ENCODE data around the gene CLDN6. TPM values are rescaled to one million over a fixed set of nuclear protein-coding genes. Genes with fewer than 3 reads are reported as not detected.

Gene CLDN6
- total and polyA plus RNA-seq, 8 donors = not detected

DNA sequence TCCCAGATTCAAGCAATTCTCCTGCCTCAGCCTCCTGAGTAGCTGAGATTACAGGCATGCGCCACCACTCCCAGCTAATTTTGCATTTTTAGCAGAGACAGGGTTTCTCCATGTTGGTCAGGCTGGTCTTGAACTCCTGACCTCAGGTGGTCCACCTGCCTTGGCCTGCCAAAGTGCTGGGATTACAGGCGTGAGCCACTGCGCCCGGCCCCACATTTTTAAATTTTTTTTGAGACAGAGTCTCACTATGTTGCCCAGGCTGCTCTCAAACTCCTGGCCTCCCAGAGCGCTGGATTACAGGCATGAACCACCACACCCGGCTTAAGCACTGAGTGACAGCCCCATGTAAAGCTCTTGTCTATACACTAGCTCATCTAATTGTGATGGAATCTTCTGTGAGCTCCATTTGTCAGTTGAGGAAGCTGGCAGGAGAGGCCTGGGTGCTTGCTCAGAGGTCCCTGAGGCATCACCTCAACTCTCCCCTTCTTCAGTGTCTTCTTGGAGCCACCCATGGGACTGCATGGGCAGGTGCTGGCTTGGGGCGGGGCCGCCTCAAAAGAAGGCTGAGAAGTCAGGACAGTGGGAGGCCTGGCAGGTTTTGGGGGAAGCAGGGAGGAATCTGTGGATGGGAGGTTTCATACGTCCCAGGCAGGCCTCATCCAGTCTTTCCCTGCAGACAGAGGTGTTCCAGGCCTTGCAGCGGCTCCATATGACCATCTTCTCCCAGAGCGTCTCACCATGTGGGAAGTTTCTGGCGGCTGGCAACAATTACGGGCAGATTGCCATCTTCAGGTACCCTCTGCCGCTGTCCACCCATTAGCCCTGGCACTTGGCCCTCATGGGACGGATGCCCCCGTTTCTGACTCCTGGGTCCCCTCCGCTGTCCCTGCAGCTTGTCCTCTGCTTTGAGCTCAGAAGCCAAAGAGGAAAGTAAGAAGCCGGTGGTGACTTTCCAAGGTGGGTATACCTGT is 7.3 kb upstream of the CLDN6 start:
- Histone ChIP-seq H3K27ac (no peak overlapping the region), H3K9me3 (no peaks in the 10 kb centered on the region), H3K27me3 (peaks cover 1 to 21% (median 12%) of the 10 kb centered on the region in 3 donors), H3K36me3 (peaks cover 14 to 35% (median 23%) of the 10 kb centered on the region in 4 donors), H3K4me3 (peak overlapping the region in 1 of 4 donors; percentile 70), H3K4me1 (peaks cover 44 to 80% (median 73%) of the 10 kb centered on the region in 4 donors)
- WGBS, 5 donors = 91 to 96% (median 93%) methylated on average over 17 to 18 of the region's 18 CpGs
- intact Hi-C loops (cut with DNase I; ENCODE audit: low total_unique reads) = no loop called here
- TF ChIP-seq EP300 (IDR thresholded peaks at IDR 0.05) (no peak), CTCF (IDR thresholded peaks at IDR 0.05) (no peak), POLR2A (IDR thresholded peaks at IDR 0.05) (no peak), POLR2AphosphoS5 (IDR thresholded peaks at IDR 0.05) (no peak)
- DNase-seq = no peak

DNA sequence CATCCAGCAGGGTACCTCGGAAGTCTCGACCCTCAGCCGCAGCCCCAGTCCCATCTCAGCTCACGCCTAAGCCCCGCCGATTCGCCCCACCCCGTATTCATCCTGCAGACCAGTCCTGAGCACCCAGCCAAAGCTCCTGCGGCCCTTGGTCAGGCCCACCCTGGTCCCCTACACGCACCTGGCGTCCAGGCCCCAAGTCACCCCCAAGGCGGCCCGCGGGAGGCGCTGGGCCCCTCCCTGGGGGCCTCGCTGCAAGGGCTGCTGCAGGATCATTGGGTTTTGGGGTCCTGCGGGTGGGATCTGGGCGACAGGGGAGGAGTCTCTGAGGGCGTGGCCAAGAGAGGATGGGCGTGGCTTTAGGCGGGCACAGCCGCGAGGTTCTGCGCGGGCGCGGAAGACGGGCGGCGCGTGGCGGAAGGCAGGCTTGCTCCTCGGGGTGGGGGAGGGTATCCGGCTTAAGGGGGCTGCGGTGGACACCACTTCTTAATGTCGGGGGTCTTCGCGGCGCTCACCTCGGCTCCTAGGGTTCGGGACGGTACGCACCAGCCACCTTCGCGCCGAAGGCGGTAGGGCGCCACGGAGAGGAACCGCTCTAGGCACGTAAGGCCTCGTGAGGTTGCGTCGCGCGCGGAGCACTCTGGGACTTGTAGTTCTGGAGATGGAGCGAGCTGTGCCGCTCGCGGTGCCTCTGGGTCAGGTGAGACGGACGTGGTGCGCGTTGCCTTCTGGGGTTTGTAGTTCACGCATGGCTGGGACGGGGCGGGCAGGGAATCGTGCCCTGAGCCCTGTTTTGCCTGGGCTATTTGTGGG is 5.9 kb upstream of the CLDN6 start, which contains the start of the genes HCFC1R1 and THOC6:
TSS of gene HCFC1R1 (minus strand) at position 274 of the 810 bp plus-strand sequence. CDS start at position 273, 1 bp downstream.
TSS of gene THOC6 (plus strand) at position 367 of the 810 bp plus-strand sequence. CDS start at position 659, 292 bp downstream.
- H3K9me3 ChIP-seq = no peaks in the 10 kb centered on the region
- H3K27me3 ChIP-seq = peaks cover 0 to 13% (median 2%) of the 10 kb centered on the region in 3 donors
- peaks cover 14 to 24% (median 20%) of the 10 kb centered on the region in 4 donors for H3K36me3 ChIP-seq
- DNase-seq = peak; percentile 98 to 99
- TF ChIP-seq POLR2A (IDR thresholded peaks at IDR 0.05) (peak in 1 of 4 donors; percentile 53), POLR2AphosphoS5 (IDR thresholded peaks at IDR 0.05) (peak; percentile 80 to 98 (median 87)), EP300 (IDR thresholded peaks at IDR 0.05) (no peak)
- peaks cover 48 to 79% (median 76%) of the 10 kb centered on the region in 4 donors for H3K4me1 ChIP-seq
- peak within 1 kb of the TSS; percentile 89 to 99 (median 98) for H3K27ac ChIP-seq
- intact Hi-C loops (cut with DNase I; ENCODE audit: low total_unique reads) = no loop called here
- peak within 1 kb of the TSS; percentile 54 to 85 (median 72) for H3K4me3 ChIP-seq
- WGBS, 5 donors = 0 to 2% (median 0%) methylated on average over 33 to 69 of the region's 69 CpGs

- Histone ChIP-seq H3K9me3 (no peaks in the 10 kb centered on the region), H3K4me1 (peaks cover 44 to 79% (median 76%) of the 10 kb centered on the region in 4 donors), H3K36me3 (peaks cover 14 to 24% (median 19%) of the 10 kb centered on the region in 4 donors), H3K27ac (peak overlapping the region; percentile 89 to 99 (median 98)), H3K4me3 (peak overlapping the region; percentile 54 to 85 (median 72)), H3K27me3 (peaks cover 0 to 13% (median 7%) of the 10 kb centered on the region in 3 donors)
- peak in 1 of 2 donors; percentile 77 for DNase-seq
- WGBS, 5 donors = 4 to 31% (median 23%) methylated on average over 4 to 6 of the region's 6 CpGs
- TF ChIP-seq POLR2A (IDR thresholded peaks at IDR 0.05) (no peak), CTCF (IDR thresholded peaks at IDR 0.05) (no peak), POLR2AphosphoS5 (IDR thresholded peaks at IDR 0.05) (no peak), EP300 (IDR thresholded peaks at IDR 0.05) (no peak)
- intact Hi-C loops (cut with DNase I; ENCODE audit: low total_unique reads) = no loop called here
Observed at GRCh38 chr16:3023415-3023668, 5.4 kb upstream of the CLDN6 start.

DNA sequence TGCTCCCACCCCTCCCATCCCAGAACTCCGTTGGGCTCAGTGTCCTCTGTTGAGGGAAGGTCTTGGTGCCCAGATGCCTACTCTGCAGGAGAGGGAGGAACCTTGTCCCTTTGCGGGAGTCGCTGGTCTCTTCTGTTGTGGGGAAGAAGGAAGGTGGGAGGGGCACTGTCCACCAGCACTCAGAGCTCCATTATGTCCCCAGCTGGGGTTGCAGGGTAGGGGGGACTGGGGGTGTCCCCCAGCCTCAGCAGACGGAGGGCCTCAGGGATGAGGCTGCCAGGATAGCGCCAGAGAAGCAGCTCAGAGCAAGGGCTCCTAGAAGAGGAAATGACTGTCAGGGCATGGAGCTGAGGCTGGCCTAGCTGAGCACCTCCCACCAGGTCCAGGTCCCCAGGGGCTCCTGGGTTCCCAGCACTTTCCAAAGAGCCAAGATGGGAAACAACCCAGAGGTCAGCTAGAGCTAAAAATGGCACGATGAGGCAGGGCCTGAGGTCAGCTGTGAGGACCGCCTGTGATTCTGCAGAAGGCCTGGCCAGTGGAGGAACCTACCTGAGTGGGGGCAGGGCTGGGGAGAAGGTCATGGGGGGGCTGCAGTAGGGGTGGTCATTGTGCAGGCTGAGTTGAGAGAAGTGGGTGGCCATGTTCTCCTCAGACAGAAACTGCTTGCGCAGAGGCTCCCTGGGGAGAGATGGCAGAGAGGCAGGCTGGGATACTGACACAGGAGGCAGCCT is 4.9 kb upstream of the CLDN6 start:
- WGBS, 5 donors = 24 to 43% (median 43%) methylated on average over 8 of the region's 8 CpGs
- Histone ChIP-seq H3K4me1 (peaks cover 39 to 79% (median 76%) of the 10 kb centered on the region in 4 donors), H3K27ac (peak overlapping the region; percentile 89 to 99 (median 98)), H3K4me3 (peak overlapping the region; percentile 54 to 85 (median 72)), H3K36me3 (peaks cover 14 to 24% (median 19%) of the 10 kb centered on the region in 4 donors), H3K27me3 (peaks cover 0 to 17% (median 12%) of the 10 kb centered on the region in 3 donors), H3K9me3 (no peaks in the 10 kb centered on the region)
- intact Hi-C loops (cut with DNase I; ENCODE audit: low total_unique reads) = no loop called here
- DNase-seq = peak in 1 of 2 donors; percentile 44
- no peak for TF ChIP-seq POLR2A (IDR thresholded peaks at IDR 0.05)
- TF ChIP-seq CTCF (IDR thresholded peaks at IDR 0.05) = no peak
- TF ChIP-seq POLR2AphosphoS5 (IDR thresholded peaks at IDR 0.05) = no peak
- no peak for TF ChIP-seq EP300 (IDR thresholded peaks at IDR 0.05)

Measured in stomach (tissue), 9 donors.